ENCODE results near the gene TM9SF4. TPM values are rescaled to one million over a fixed set of nuclear protein-coding genes. Genes with fewer than 3 reads are reported as not detected.

TM9SF4 gene, protein sequence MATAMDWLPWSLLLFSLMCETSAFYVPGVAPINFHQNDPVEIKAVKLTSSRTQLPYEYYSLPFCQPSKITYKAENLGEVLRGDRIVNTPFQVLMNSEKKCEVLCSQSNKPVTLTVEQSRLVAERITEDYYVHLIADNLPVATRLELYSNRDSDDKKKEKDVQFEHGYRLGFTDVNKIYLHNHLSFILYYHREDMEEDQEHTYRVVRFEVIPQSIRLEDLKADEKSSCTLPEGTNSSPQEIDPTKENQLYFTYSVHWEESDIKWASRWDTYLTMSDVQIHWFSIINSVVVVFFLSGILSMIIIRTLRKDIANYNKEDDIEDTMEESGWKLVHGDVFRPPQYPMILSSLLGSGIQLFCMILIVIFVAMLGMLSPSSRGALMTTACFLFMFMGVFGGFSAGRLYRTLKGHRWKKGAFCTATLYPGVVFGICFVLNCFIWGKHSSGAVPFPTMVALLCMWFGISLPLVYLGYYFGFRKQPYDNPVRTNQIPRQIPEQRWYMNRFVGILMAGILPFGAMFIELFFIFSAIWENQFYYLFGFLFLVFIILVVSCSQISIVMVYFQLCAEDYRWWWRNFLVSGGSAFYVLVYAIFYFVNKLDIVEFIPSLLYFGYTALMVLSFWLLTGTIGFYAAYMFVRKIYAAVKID
- total RNA-seq = 10 to 100 TPM; 35.8 to 46.6 TPM
- polyA plus RNA-seq = 10 to 100 TPM; 18.4 to 41.2 TPM
- long read RNA-seq, donor 1, transcript TM9SF4-202 (18 exons, 3,978 nt) = major isoform, 9 of 9 reads
- long read RNA-seq, donor 1, partial matches to known transcripts = 0 of 9 reads
- long read RNA-seq, donor 1, other reads (novel, unspliced or antisense) = 0 of 9 reads
- long read RNA-seq, donor 2, partial matches to known transcripts = 0 of 3 reads
- long read RNA-seq, donor 2, other reads (novel, unspliced or antisense) = 0 of 3 reads
- long read RNA-seq, donor 3, partial matches to known transcripts = 0 of 3 reads
- long read RNA-seq, donor 3, other reads (novel, unspliced or antisense) = 0 of 3 reads
- long read RNA-seq, donor 4, partial matches to known transcripts = 0 of 2 reads
- long read RNA-seq, donor 4, other reads (novel, unspliced or antisense) = 0 of 2 reads
- long read RNA-seq, donor 5, partial matches to known transcripts = 5 of 8 reads
- long read RNA-seq, donor 5, other reads (novel, unspliced or antisense) = 0 of 8 reads

GRCh38 chr20:32109392-32110172, at the start of gene TM9SF4:
TSS of gene TM9SF4 (plus strand) at chr20:32109714. CDS start at chr20:32109741, 27 bp downstream.
- WGBS, 2 donors = 0% methylated on average over 38 of the region's 38 CpGs

GRCh38 chr20:32062776-32063170, 46.7 kb upstream of the TM9SF4 start:
- peaks cover 0 to 2% (median 0%) of the 10 kb centered on the region in 5 donors for H3K4me1 ChIP-seq (ENCODE audit: control insufficient read depth in 5 of 5, insufficient read depth in 5 of 5, low read length in 5 of 5)
- peaks cover 0 to 4% (median 0%) of the 10 kb centered on the region in 4 donors for H3K9me3 ChIP-seq (ENCODE audit: control insufficient read depth in 4 of 4, insufficient read depth in 3 of 4, low read length in 3 of 4)
- TF ChIP-seq, protein P1, sequence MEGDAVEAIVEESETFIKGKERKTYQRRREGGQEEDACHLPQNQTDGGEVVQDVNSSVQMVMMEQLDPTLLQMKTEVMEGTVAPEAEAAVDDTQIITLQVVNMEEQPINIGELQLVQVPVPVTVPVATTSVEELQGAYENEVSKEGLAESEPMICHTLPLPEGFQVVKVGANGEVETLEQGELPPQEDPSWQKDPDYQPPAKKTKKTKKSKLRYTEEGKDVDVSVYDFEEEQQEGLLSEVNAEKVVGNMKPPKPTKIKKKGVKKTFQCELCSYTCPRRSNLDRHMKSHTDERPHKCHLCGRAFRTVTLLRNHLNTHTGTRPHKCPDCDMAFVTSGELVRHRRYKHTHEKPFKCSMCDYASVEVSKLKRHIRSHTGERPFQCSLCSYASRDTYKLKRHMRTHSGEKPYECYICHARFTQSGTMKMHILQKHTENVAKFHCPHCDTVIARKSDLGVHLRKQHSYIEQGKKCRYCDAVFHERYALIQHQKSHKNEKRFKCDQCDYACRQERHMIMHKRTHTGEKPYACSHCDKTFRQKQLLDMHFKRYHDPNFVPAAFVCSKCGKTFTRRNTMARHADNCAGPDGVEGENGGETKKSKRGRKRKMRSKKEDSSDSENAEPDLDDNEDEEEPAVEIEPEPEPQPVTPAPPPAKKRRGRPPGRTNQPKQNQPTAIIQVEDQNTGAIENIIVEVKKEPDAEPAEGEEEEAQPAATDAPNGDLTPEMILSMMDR (IDR thresholded peaks at IDR 0.05; ENCODE audit: control extremely low read depth, extremely low read depth) = no peak
- H3K27ac ChIP-seq (ENCODE audit: low read depth in 1 of 2, low read length in 1 of 2) = peak overlapping the region in 1 of 2 donors; percentile 72
- ATAC-seq (ENCODE audit: insufficient read depth, low FRiP score) (peak; percentile 63), DNase-seq (peak in 2 of 3 donors; percentile 19 to 21)
- WGBS, 2 donors = 25 to 49% methylated on average over 4 of the region's 4 CpGs
- no peak overlapping the region for H3K4me3 ChIP-seq
- H3K36me3 ChIP-seq (ENCODE audit: control insufficient read depth in 4 of 4, insufficient read depth in 4 of 4, low read length in 4 of 4) = no peaks in the 10 kb centered on the region
- H3K9ac ChIP-seq (ENCODE audit: insufficient read depth in 1 of 2, low read length in 2 of 2) = no peak overlapping the region
- H3K27me3 ChIP-seq (ENCODE audit: control insufficient read depth in 3 of 3, insufficient read depth in 3 of 3, low read length in 2 of 3) = peaks cover 0 to 21% (median 4%) of the 10 kb centered on the region in 3 donors

More at GRCh38 chr20:32109392-32110172, at the start of gene TM9SF4:
- Histone ChIP-seq H3K36me3 (ENCODE audit: control insufficient read depth in 4 of 4, insufficient read depth in 4 of 4, low read length in 4 of 4) (peaks cover 0 to 7% (median 0%) of the 10 kb centered on the region in 4 donors), H3K9ac (ENCODE audit: insufficient read depth in 1 of 2, low read length in 2 of 2) (peak within 1 kb of the TSS; percentile 95 to 98), H3K9me3 (ENCODE audit: control insufficient read depth in 4 of 4, insufficient read depth in 3 of 4, low read length in 3 of 4) (peaks cover 0 to 2% (median 0%) of the 10 kb centered on the region in 4 donors), H3K27ac (ENCODE audit: low read depth in 1 of 2, low read length in 1 of 2) (peak within 1 kb of the TSS; percentile 90 to 100), H3K4me1 (ENCODE audit: control insufficient read depth in 5 of 5, insufficient read depth in 5 of 5, low read length in 5 of 5) (peaks cover 0 to 11% (median 7%) of the 10 kb centered on the region in 5 donors), H3K4me3 (peak within 1 kb of the TSS; percentile 95), H3K27me3 (ENCODE audit: control insufficient read depth in 3 of 3, insufficient read depth in 3 of 3, low read length in 2 of 3) (no peaks in the 10 kb centered on the region)
- peak; percentile 87 for ATAC-seq (ENCODE audit: insufficient read depth, low FRiP score)
- TF ChIP-seq, protein P1 (IDR thresholded peaks at IDR 0.05; ENCODE audit: control extremely low read depth, extremely low read depth) = no peak
- DNase-seq = peak; percentile 94 to 98 (median 98)

DNA sequence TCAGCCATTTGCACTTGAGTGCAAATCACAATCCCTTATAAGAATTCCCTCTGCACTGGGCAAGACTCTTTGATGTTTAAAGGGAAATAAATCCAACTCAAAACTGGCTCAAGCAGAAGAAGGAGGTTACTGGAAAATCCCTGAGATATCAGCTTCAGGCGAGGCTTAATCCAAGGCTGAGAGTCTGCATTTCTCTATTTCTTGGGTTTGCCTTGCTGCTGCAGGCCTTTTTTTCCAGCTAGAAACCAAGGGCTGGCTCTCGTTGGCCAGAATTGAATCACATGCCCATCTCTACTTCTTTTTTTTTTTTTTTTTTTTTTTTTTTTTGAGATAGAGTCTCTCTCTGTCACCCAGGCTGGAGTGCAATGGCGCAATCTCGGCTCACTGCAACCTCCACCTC, 45.8 kb upstream of the TM9SF4 start:
- DNase-seq = no peak

More for the DNA sequence above, 45.8 kb upstream of the TM9SF4 start:
- H3K27me3 ChIP-seq (ENCODE audit: control insufficient read depth in 3 of 3, insufficient read depth in 3 of 3, low read length in 2 of 3) = peaks cover 0 to 17% (median 4%) of the 10 kb centered on the region in 3 donors
- WGBS, 2 donors = 32 to 49% methylated on average over 4 of the region's 4 CpGs
- peaks cover 0 to 4% (median 0%) of the 10 kb centered on the region in 4 donors for H3K9me3 ChIP-seq (ENCODE audit: control insufficient read depth in 4 of 4, insufficient read depth in 3 of 4, low read length in 3 of 4)
- peak overlapping the region in 1 of 2 donors; percentile 72 for H3K27ac ChIP-seq (ENCODE audit: low read depth in 1 of 2, low read length in 1 of 2)
- H3K9ac ChIP-seq (ENCODE audit: insufficient read depth in 1 of 2, low read length in 2 of 2) = no peak overlapping the region
- TF ChIP-seq, protein P1 (IDR thresholded peaks at IDR 0.05; ENCODE audit: control extremely low read depth, extremely low read depth) = no peak
- ATAC-seq (ENCODE audit: insufficient read depth, low FRiP score) = no peak
- H3K4me3 ChIP-seq = no peak overlapping the region
- H3K36me3 ChIP-seq (ENCODE audit: control insufficient read depth in 4 of 4, insufficient read depth in 4 of 4, low read length in 4 of 4) = no peaks in the 10 kb centered on the region
- peaks cover 0 to 2% (median 0%) of the 10 kb centered on the region in 5 donors for H3K4me1 ChIP-seq (ENCODE audit: control insufficient read depth in 5 of 5, insufficient read depth in 5 of 5, low read length in 5 of 5)
